AG20443 (cell line): ENCODE results near the gene PIGV.

ENCODE experiments used
- DNase-seq: peaks from one replicate; pipeline ENCODE4 v3.0.0; 2012; ENCODE audit warnings: low spot score, mixed read lengths

PIGV gene

GRCh38 chr1:26774462-26774861, 13.3 kb upstream of the PIGV start:
- no peak for DNase-seq

DNA sequence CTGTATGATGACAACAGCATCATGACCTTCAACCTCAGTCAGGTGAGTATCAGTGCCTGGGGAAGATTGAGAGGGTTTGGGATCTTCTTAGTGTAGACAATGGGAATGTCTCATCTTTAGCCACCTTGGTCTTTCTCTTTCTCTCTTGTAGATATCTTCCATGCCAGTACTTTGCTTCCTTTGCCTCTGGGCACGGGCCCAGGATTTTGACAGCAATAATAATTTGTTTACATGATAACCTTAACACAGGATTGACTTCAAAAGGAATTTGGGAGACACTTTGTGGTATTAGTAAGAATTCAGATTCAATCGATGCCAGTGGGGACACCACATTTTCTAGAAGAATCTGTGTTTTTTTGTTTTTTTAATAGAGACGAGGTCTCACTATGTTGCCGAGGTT, 12.1 kb upstream of the PIGV start:
- DNase-seq: no peak

DNA sequence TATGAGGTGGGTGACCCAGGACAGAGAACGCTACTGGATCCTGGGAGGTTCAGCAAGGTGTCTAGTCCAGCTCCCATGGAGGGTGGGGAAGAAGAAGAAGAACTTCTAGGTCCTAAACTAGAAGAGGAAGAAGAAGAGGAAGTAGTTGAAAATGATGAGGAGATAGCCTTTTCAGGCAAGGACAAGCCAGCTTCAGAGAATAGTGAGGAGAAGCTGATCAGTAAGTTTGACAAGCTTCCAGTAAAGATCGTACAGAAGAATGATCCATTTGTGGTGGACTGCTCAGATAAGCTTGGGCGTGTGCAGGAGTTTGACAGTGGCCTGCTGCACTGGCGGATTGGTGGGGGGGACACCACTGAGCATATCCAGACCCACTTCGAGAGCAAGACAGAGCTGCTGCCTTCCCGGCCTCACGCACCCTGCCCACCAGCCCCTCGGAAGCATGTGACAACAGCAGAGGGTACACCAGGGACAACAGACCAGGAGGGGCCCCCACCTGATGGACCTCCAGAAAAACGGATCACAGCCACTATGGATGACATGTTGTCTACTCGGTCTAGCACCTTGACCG, 8.6 kb upstream of the PIGV start:
- DNase-seq: no peak

- DNase-seq: no peak
Observed at GRCh38 chr1:26780344-26780957, 7.3 kb upstream of the PIGV start.

DNA sequence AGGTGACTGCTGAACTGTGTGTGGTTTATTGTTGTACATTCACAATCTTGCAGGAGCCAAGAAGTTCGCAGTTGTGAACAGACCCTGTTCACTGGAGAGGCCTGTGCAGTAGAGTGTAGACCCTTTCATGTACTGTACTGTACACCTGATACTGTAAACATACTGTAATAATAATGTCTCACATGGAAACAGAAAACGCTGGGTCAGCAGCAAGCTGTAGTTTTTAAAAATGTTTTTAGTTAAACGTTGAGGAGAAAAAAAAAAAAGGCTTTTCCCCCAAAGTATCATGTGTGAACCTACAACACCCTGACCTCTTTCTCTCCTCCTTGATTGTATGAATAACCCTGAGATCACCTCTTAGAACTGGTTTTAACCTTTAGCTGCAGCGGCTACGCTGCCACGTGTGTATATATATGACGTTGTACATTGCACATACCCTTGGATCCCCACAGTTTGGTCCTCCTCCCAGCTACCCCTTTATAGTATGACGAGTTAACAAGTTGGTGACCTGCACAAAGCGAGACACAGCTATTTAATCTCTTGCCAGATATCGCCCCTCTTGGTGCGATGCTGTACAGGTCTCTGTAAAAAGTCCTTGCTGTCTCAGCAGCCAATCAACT, 6.4 kb upstream of the PIGV start:
- DNase-seq: no peak

DNA sequence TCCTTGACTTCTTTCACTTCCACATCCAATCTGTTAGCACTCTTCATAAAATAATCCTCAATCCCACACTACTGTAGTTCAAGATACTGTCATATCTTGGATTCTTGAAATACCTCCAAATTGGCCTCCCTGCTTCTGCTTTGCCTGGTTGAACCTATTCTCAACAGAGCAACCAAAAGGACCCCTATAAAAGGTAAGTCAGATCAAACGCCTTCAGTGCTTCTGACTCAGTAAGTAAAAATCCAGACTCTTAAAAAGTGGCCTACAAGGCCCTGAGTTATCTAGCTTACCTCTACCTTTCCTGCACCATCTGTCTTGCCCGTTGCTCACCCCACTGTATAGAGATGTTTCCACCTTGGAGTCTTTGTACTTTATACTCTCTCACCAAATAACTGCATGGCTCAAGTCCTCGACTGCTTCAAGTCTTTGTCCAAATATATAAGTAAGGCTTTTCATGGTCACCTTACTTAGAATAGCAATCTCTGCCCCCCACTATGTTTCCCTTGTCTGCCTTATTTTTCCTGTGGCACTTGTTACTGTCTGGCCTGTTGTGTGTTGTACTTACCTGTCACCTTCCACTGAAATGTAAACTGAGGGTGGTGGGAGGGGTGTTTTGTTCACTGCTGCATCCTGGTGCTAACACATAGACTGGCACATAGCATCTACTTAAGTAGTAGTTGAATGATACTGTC, 5.1 kb upstream of the PIGV start:
- DNase-seq: no peak

DNA sequence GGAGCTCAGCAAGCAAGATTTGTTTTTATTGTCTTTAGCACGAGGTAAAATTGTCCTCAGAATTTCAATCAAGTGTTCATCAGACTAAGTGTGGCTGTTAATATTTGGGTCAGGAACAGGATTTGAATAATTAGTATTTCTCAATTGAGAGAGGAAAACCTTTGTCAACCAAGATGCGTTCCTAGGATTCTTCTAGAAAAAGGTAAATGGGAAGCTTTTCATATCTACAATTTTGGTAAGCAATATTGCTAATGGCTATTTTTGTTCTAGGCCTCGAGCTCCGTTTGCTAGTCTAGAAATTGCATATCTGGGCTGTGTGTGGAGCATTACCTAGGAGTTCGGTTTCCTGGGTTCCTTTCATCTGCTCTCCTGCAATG, 4.1 kb upstream of the PIGV start:
- no peak for DNase-seq

GRCh38 chr1:26784023-26784871, 3.5 kb upstream of the PIGV start:
- peak; percentile 51 for DNase-seq

DNA sequence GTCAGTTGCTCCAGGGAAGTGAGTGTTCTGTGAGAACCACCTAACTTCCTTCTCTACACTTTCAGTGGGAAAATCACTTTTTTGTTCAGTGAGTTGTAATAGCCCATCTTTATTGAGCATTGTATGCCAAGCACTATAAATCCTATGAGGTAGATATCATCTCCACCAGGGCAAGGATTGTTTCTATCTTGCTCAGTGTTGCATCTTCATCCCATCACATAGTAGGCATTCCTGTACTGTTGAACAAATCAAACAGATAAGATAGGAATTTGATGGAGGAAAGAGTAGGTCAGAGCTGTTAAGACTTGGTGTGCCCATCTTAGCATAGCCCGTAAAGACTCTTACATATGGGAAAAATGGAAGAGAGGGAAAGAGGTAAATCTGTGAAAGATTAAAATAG, 2.9 kb upstream of the PIGV start:
- DNase-seq: no peak

GRCh38 chr1:26785611-26786436, 1.9 kb upstream of the PIGV start:
- DNase-seq: peak; percentile 27

- peak; percentile 88 for DNase-seq
Observed at GRCh38 chr1:26786437-26787380, 1.0 kb upstream of the PIGV start.

DNA sequence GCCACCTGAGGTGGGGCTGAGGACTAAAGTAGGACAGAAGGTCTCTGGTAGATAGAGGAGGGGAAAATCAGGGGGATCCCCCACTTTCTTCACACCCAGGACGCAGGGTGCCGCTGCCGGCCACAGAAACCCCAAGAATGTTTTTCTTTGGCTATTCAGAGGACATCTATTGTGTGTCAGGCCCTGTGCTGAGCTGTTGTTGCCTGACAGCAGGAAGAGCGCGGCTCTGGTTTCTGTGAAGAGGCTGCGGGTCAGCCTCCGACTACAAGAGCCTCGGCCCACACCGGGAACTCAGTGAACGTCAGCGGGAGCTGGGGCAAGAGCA, 407 bp upstream of the PIGV start:
- peak; percentile 34 for DNase-seq

- no peak for DNase-seq
Observed at GRCh38 chr1:26788515-26788785, 700 bp downstream of the PIGV start.

DNA sequence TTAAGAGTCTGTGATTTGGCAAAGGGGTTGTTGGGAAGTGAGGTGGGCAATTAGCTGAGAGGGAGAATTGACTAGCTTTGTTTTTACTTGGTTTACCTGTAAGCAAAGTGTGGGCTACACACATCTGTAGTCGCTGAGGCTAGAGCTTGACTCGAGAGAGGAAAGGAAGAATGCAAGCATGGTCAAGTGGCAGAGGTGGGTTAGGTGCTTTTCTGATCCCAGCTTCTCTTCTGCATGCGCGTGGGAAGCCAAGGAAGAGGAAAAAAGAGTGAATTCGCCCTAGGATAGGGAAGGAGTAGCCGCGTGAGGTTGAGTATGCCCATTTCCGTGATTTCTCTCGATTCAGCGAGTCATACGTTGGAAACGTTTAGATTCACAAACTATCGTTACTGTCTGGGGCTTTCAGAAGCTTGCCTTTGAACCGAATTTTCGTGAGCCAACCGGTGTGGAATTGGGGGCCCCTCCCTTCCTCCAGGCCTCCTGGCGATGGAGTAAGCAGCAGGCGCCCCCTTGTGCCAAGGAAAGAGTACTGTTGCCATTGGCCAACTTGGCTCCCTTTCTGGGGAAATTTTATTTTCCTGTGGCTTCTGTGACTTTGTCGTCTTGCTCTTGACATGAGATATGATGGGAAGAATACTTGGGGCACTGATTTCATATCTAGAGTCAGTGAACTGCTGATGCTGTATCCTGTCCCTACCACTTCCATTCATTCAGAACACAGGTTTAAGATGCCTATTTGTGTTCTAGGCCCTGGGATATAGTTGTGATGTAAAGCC, 1.3 kb downstream of the PIGV start:
- DNase-seq: peak; percentile 88

DNA sequence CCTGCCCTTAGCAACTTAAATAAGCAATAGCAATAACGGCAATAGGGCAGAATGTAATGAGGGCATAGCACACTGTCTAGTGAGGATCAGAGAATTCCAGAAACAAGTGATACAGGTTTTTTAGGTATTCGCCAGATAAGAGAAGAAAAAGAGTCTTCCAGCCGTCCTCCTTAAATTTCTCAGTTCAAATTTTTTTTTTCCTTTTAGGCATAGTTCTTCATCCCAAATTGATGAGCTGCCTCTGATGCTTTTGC, 1.8 kb downstream of the PIGV start:
- no peak for DNase-seq

DNA sequence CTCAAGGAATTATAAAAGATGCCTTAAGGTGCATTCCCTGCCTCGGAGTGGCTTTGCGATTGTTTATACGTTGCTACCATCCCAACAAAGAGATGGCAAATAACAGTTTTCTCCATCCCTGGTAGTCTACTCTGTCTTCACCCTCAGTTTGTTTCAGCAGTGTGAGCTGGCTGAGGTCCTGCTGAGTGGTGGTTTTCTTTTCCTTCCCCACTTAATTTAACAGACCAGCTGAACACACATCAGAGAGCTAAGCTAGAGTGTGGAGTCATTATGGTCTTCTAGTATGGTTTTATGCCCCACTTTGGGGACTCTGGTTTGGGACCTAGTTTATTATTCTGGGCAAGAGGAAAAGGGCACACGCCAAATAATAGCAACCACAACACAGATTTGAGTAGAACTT, 2.2 kb downstream of the PIGV start:
- DNase-seq: no peak

DNA sequence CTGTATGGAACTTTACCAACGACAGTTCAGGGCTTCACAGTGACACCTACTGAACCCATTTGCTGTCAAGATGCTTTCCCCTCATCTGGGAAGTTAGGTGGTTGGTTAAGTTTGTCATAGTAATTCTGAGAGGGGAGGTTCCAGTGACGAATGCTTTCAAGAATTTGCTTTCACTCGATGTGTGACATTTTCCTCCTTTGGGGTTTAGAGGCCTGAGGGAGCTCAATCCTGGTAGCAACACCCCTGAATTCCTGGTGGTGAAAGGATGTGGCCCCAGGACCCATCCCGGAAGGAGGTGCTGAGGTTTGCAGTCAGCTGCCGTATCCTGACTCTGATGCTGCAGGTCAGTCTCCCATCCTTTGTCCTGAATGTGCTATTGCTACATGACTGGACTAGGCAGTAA, 2.8 kb downstream of the PIGV start:
- DNase-seq: peak; percentile 16

DNA sequence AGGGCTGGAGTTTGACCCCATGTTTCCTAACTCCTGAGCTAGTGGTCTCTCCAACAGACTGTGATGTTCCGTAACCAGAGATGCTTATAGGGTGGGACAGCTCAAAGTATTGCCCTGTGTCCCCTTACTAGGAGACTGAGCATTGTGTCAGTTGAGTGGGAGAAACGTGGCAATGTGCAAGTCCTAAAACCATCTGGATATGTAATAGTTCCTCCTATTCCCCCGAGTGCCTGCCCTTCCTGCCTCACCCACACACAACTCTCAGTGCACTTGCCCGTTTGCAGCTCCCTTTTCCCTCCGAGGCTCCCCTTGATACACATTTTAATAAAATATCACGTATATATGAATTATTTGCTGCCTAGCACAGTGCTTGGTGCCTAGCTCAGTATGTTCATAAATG, 3.4 kb downstream of the PIGV start:
- DNase-seq: no peak

- no peak for DNase-seq
Observed at GRCh38 chr1:26791626-26792025, 3.9 kb downstream of the PIGV start.

DNA sequence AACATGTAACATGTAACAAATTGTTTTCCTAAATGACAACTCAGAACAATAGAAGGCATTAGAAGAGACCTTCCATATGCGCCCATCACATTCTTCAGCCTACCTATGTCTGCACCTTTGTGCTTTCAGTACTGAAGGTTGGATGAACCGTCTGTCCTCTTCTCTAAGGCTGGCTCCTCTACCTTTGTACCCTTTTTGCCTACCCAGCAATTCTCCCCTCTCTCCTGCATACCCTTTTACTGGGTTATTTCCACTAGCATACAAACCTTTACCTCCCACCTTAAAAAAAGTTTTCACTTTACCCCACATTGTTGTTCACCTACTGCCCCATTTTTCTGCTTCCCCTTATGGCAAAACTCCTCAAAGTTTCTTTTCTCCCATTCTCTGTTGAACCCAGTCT, 5.2 kb downstream of the PIGV start:
- no peak for DNase-seq
